ENCODE data around the gene PER1. TPM values are rescaled to one million over a fixed set of nuclear protein-coding genes. Genes with fewer than 3 reads are reported as not detected.
A peak's percentile ranks its signal among the peaks of the same experiment; 100 is the strongest.

PER1 gene
- total and polyA plus RNA-seq, 2 of the 8 experiments (the other 6 are each of a cell fraction or from before 2014, with no cell fraction given), result 9.6 to 38.0 TPM

DNA sequence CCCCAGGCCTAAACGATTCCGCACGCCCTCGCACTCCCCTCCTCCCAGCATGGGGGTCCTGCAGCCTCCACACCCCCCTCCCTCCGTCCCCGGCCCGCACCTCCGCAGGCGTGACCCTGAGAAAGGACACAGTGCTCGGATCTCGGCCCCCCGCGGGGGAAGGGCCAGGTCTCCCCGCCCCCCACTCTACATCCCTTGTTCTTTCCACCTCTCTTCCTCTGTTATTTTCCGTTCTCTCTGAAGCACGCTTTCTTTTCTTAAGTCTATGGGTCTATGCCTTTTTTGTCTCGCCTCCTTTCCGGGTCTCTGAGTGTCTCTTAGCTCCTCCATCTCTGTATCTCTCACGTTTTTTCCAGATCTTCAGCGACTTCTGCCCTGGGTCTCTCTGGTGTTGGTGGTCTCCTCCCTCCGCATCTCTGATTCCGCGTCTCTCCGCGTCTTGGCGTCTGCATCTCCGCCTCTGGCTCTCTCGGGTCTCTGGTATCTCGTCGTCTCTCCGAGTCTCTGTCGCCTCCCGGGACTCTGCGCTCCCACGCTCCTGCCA lies 26.2 kb downstream of the PER1 start:
- Histone ChIP-seq H4K8ac (ENCODE audit: extremely low read depth, insufficient read depth, low read length) (no peak overlapping the region; the same call in 1 of the 2 replicates), H4K91ac (replicated peaks; ENCODE audit: insufficient read length, low read length) (no peak overlapping the region), H3K23ac (ENCODE audit: insufficient read length) (no peak overlapping the region), H3K4me2 (ENCODE audit: insufficient read depth in 1 of 2, low read depth in 2 of 2, low read length in 2 of 2) (peak overlapping the region; percentile 88 to 93), H3K4me1 (replicated peaks in 1 of 4; ENCODE audit: control insufficient read depth in 3 of 4, insufficient read depth in 4 of 4, low read length in 3 of 4) (peaks cover 0 to 24% (median 12%) of the 10 kb centered on the region in 4 experiments; a peak in 6 of 7 replicates), H3K27ac (ENCODE audit: low read depth, low read length) (no peak overlapping the region), H2BK12ac (ENCODE audit: low read depth, low read length) (0 out of 2 replicates have a peak overlapping the region, but pooled peaks have one; percentile 60), H2BK15ac (ENCODE audit: low read length) (no peak overlapping the region), H3K4me3 (ENCODE audit: extremely low read depth in 1 of 4, insufficient read depth in 2 of 4, low read depth in 3 of 4, low read length in 4 of 4) (peak overlapping the region; percentile 54 to 89 (median 82)), H3K79me1 (ENCODE audit: low read depth, low read length) (no peaks in the 10 kb centered on the region), H3K56ac (replicated peaks; ENCODE audit: insufficient read length, low read depth, low read length) (no peak overlapping the region), H3K27me3 (replicated peaks in 1 of 4; ENCODE audit: control insufficient read depth in 3 of 4, extremely low read depth in 1 of 4, insufficient read depth in 3 of 4, low read length in 3 of 4) (peaks cover 30 to 54% (median 51%) of the 10 kb centered on the region in 4 experiments), H4K5ac (ENCODE audit: insufficient read length, low read depth, low read length) (no peak overlapping the region), H2BK5ac (ENCODE audit: low read depth, low read length) (no peak overlapping the region), H3K36me3 (ENCODE audit: control insufficient read depth in 2 of 4, insufficient read depth in 4 of 4, low read length in 3 of 4) (no peaks in the 10 kb centered on the region), H2BK20ac (ENCODE audit: low read length) (no peak overlapping the region), H3K18ac (ENCODE audit: extremely low read depth, low read length) (no peak overlapping the region), H2AFZ (ENCODE audit: low read length) (0 out of 2 replicates have a peak overlapping the region, but pooled peaks have one; percentile 6), H3K14ac (ENCODE audit: insufficient read length) (no peak overlapping the region), H3K79me2 (ENCODE audit: control insufficient read depth in 1 of 2, insufficient read depth in 2 of 2, low read length in 2 of 2) (no peaks in the 10 kb centered on the region), H4K20me1 (replicated peaks in 1 of 2; ENCODE audit: control insufficient read depth in 1 of 2, insufficient read depth in 2 of 2, low read length in 2 of 2) (peaks cover 3 to 5% of the 10 kb centered on the region in 2 experiments), H3K4ac (replicated peaks; ENCODE audit: insufficient read length, low read depth, low read length) (no peak overlapping the region), H3K9me3 (ENCODE audit: insufficient read depth in 2 of 2, low read depth in 1 of 2, low read length in 1 of 2) (no peaks in the 10 kb centered on the region), H2BK120ac (replicated peaks; ENCODE audit: low read depth, low read length) (no peak overlapping the region), H3K23me2 (ENCODE audit: low read depth, low read length) (peaks cover 36% of the 10 kb centered on the region), H2AK5ac (ENCODE audit: low read depth, low read length) (no peak overlapping the region), H3K9ac (replicated peaks in 1 of 4; ENCODE audit: extremely low read depth in 1 of 4, low read depth in 3 of 4, low read length in 3 of 4) (no peak overlapping the region)
- ChIA-PET POLR2A (ENCODE audit: partially characterized antibody) (interaction anchor here (0.6 to 2.4 kb wide), 5 partner anchors 14 to 122 kb away, joined by 3 to 14 read pairs (median 3); partner anchors contain the start of gene AURKB), CTCF (ENCODE audit: partially characterized antibody) (interaction anchor here (0.6 to 4.3 kb wide), 6 partner anchors 13 to 408 kb away, joined by 3 to 26 read pairs (median 4); no protein-coding TSS in a partner anchor)
- WGBS, 2 experiments (ENCODE audit: extremely low coverage in 1 of 2, insufficient coverage in 1 of 2, insufficient read length in 1 of 2, insufficient replicate concordance in 2 of 2, low coverage in 1 of 2, low lambda C conversion rate in 2 of 2, missing lambda C conversion rate in 1 of 2), result 1% methylated on average over 30 of the region's 35 CpGs; no CpG with 5 or more reads in 1 of the 2 experiments
- peak; percentile 28 for FAIRE-seq
- peak in 1 of 2 experiments; percentile 78 for DNase-seq (ENCODE audit: low read depth in 1 of 2, low spot score in 2 of 2)
- TF ChIP-seq SAP30 (IDR thresholded peaks at IDR 0.05; ENCODE audit: insufficient read depth, insufficient replicate concordance, low read length) (no peak), YY1 (IDR thresholded peaks at IDR 0.05; ENCODE audit: low read depth, low read length) (no peak), CREB1 (IDR thresholded peaks at IDR 0.05) (no peak), TAF7 (optimal IDR thresholded peaks at IDR 0.05; ENCODE audit: borderline replicate concordance, low read depth, low read length) (no peak), SIN3A (conservative IDR thresholded peaks at IDR 0.05 in 1 of 2, IDR thresholded peaks at IDR 0.05 in 1 of 2; ENCODE audit: low read depth in 1 of 2, low read length in 2 of 2) (peak in 1 of 2 experiments; percentile 12; a peak in 1 of 4 replicates), RBBP5 (IDR thresholded peaks at IDR 0.05; ENCODE audit: borderline replicate concordance, low read depth, low read length) (peak; percentile 87; the same call in 1 of the 2 replicates), MAFK (IDR thresholded peaks at IDR 0.05; ENCODE audit: low read depth, low read length) (no peak), POLR2AphosphoS5 (IDR thresholded peaks at IDR 0.05; ENCODE audit: low read depth, low read length) (no peak), KDM4A (IDR thresholded peaks at IDR 0.05; ENCODE audit: low read depth, low read length, severe bottlenecking) (peak; percentile 93), POU5F1 (IDR thresholded peaks at IDR 0.05; ENCODE audit: low read depth, low read length) (no peak), ZNF274 (IDR thresholded peaks at IDR 0.05; ENCODE audit: borderline replicate concordance, extremely low read depth, low read length) (no peak)
- TF ChIP-seq, protein P1, sequence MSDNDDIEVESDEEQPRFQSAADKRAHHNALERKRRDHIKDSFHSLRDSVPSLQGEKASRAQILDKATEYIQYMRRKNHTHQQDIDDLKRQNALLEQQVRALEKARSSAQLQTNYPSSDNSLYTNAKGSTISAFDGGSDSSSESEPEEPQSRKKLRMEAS (IDR thresholded peaks at IDR 0.05), result 0 out of 2 replicates have a peak, but pooled peaks have one; percentile 3

Measured in H1 (cell line).